Measurements from ENCODE around the gene ZAP70. TPM values are rescaled to one million over a fixed set of nuclear protein-coding genes. Genes with fewer than 3 reads are reported as not detected.

Gene ZAP70
- total and polyA plus RNA-seq, 2 donors (not counting 1 experiment from before 2014, with no cell fraction given), result 3.4 to 20.5 TPM

DNA sequence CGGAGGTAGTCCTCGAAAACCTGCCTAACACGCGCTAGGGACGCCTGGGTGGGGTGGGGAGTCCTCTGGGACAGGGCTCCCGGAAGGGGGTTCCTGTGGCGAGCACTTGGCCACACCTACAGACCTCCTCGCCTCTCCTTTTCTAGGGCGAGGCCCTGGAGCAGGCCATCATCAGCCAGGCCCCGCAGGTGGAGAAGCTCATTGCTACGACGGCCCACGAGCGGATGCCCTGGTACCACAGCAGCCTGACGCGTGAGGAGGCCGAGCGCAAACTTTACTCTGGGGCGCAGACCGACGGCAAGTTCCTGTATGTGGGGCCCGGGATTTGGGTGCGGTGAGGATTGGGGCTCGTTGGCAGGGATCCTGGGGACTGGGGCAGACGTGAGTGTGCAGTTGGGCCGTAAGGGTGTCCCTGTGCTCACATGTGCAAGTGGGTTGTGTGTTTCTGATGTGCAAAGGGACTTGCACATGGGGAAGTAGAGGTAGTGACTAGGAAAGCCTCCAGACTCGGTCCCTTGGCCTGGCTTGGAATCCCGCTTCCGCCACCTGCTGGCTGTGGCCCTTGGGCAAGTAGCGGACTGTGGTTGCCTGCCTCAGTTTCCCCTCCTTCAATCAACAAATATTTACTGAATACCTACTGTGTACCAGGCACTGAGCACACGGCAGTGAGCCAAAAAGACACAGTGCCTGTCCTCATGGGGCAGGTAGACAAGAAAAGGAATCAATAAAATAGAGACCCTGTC lies 11.7 kb downstream of the ZAP70 start:
- no peaks in the 10 kb centered on the region for H3K4me1 ChIP-seq (ENCODE audit: control insufficient read depth in 2 of 2, insufficient read depth in 2 of 2, low read length in 2 of 2)
- ATAC-seq (ENCODE audit: low read depth) (no peak), DNase-seq (no peak)
- no peak overlapping the region for H3K9ac ChIP-seq (ENCODE audit: low read length)
- H3K4me1 Mint-ChIP-seq, result peaks cover 2% of the 10 kb centered on the region
- H3K4me2 ChIP-seq (replicated peaks; ENCODE audit: low read depth, low read length, poor library complexity, severe bottlenecking), result no peak overlapping the region
- no peaks in the 10 kb centered on the region for H3K36me3 ChIP-seq (replicated peaks in 1 of 2; ENCODE audit: control extremely low read depth in 1 of 2, control insufficient read depth in 1 of 2, extremely low read depth in 1 of 2, insufficient read depth in 2 of 2, low read length in 1 of 2)
- ChIA-PET POLR2A (no interaction called here), CTCF (no interaction called here)
- H3K27ac Mint-ChIP-seq, result no peak overlapping the region
- intact Hi-C loops (cut with micrococcal nuclease), result no loop called here
- no peaks in the 10 kb centered on the region for H4K20me1 ChIP-seq (ENCODE audit: control insufficient read depth, insufficient read depth, low read length, poor library complexity, severe bottlenecking)
- H3K4me3 Mint-ChIP-seq, result no peak overlapping the region
- H3K9me3 ChIP-seq (ENCODE audit: control extremely low read depth in 1 of 3, control insufficient read depth in 2 of 3, insufficient read depth in 1 of 3, low read length in 2 of 3), result peaks cover 0 to 9% (median 1%) of the 10 kb centered on the region in 3 donors
- no peak for TF ChIP-seq EZH2 (IDR thresholded peaks at IDR 0.05; ENCODE audit: borderline replicate concordance, insufficient read depth, low read depth, low read length, poor library complexity, severe bottlenecking)
- TF ChIP-seq, protein P1, sequence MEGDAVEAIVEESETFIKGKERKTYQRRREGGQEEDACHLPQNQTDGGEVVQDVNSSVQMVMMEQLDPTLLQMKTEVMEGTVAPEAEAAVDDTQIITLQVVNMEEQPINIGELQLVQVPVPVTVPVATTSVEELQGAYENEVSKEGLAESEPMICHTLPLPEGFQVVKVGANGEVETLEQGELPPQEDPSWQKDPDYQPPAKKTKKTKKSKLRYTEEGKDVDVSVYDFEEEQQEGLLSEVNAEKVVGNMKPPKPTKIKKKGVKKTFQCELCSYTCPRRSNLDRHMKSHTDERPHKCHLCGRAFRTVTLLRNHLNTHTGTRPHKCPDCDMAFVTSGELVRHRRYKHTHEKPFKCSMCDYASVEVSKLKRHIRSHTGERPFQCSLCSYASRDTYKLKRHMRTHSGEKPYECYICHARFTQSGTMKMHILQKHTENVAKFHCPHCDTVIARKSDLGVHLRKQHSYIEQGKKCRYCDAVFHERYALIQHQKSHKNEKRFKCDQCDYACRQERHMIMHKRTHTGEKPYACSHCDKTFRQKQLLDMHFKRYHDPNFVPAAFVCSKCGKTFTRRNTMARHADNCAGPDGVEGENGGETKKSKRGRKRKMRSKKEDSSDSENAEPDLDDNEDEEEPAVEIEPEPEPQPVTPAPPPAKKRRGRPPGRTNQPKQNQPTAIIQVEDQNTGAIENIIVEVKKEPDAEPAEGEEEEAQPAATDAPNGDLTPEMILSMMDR (IDR thresholded peaks at IDR 0.05), result no peak
- H2AFZ ChIP-seq (ENCODE audit: insufficient read depth, low read depth, low read length, poor library complexity, severe bottlenecking), result no peak overlapping the region
- no peaks in the 10 kb centered on the region for H3K27me3 ChIP-seq (replicated peaks in 1 of 4; ENCODE audit: control extremely low read depth in 1 of 4, control insufficient read depth in 3 of 4, insufficient read depth in 4 of 4, low read length in 3 of 4)
- no peaks in the 10 kb centered on the region for H3K27me3 Mint-ChIP-seq
- no peaks in the 10 kb centered on the region for H3K9me3 Mint-ChIP-seq (ENCODE audit: insufficient read depth)
- WGBS (ENCODE audit: insufficient coverage), result 94% methylated on average over 30 of the region's 31 CpGs
- no peak overlapping the region for H3K4me3 ChIP-seq (ENCODE audit: control extremely low read depth in 1 of 5, extremely low read depth in 1 of 5, insufficient read depth in 1 of 5, low read depth in 2 of 5, low read length in 4 of 5)
- no peaks in the 10 kb centered on the region for H3K79me2 ChIP-seq (ENCODE audit: control insufficient read depth, insufficient read depth, low read length)
- no peak overlapping the region for H3K27ac ChIP-seq (ENCODE audit: low read length in 2 of 2)

DNA sequence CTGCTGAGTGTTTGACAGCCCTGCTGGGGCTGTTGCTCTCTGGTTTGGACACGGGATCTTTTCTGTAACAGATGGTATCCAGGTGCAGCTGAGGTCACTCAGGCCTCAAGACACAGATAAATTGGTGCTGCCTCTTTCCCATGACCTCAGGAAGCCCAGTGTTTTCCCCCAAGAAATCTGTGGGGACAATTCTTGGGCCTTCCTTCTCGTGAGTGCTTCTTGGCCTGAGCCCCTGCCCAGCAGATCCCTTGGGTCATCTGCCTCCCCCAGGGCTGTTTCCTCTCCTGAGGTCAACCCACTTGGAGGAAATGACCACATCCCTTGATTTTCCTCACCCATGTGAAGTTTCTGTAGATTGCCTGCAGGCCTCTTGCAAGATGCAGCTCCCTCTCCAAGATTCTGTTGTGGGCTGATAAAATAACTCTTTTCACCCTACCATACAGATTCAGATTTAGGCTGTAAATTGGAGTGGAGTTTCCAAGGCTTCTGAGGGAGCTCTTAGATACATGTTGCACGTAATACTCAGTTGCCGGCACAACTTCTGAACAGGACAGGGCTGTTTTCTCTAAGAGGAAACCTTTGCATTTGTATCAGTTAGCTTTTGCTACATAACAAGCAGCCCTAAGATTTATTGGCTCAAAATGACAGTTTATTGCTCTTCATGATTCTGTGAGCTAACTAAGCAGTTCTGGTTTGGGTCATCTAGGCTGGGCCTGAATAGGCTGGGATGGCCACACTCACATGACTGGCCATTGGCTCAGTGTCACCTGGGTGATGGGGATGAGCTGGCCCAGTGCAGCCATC lies 13.1 kb downstream of the ZAP70 start:
- Histone ChIP-seq H3K36me3 (replicated peaks in 1 of 2; ENCODE audit: control extremely low read depth in 1 of 2, control insufficient read depth in 1 of 2, extremely low read depth in 1 of 2, insufficient read depth in 2 of 2, low read length in 1 of 2) (no peaks in the 10 kb centered on the region), H3K4me1 (ENCODE audit: control insufficient read depth in 2 of 2, insufficient read depth in 2 of 2, low read length in 2 of 2) (no peaks in the 10 kb centered on the region), H3K4me2 (replicated peaks; ENCODE audit: low read depth, low read length, poor library complexity, severe bottlenecking) (no peak overlapping the region), H2AFZ (ENCODE audit: insufficient read depth, low read depth, low read length, poor library complexity, severe bottlenecking) (no peak overlapping the region), H3K27ac (ENCODE audit: low read length in 2 of 2) (no peak overlapping the region), H3K9ac (ENCODE audit: low read length) (no peak overlapping the region), H3K4me3 (ENCODE audit: control extremely low read depth in 1 of 5, extremely low read depth in 1 of 5, insufficient read depth in 1 of 5, low read depth in 2 of 5, low read length in 4 of 5) (no peak overlapping the region), H3K9me3 (ENCODE audit: control extremely low read depth in 1 of 3, control insufficient read depth in 2 of 3, insufficient read depth in 1 of 3, low read length in 2 of 3) (peaks cover 0 to 15% (median 5%) of the 10 kb centered on the region in 3 donors), H4K20me1 (ENCODE audit: control insufficient read depth, insufficient read depth, low read length, poor library complexity, severe bottlenecking) (no peaks in the 10 kb centered on the region), H3K27me3 (replicated peaks in 1 of 4; ENCODE audit: control extremely low read depth in 1 of 4, control insufficient read depth in 3 of 4, insufficient read depth in 4 of 4, low read length in 3 of 4) (no peaks in the 10 kb centered on the region), H3K79me2 (ENCODE audit: control insufficient read depth, insufficient read depth, low read length) (no peaks in the 10 kb centered on the region)
- DNase-seq (no peak), ATAC-seq (ENCODE audit: low read depth) (no peak)
- TF ChIP-seq, protein P1 (IDR thresholded peaks at IDR 0.05), result no peak
- TF ChIP-seq EZH2 (IDR thresholded peaks at IDR 0.05; ENCODE audit: borderline replicate concordance, insufficient read depth, low read depth, low read length, poor library complexity, severe bottlenecking), result no peak
- H3K4me1 Mint-ChIP-seq, result no peaks in the 10 kb centered on the region
- intact Hi-C loops (cut with micrococcal nuclease), result no loop called here
- H3K27me3 Mint-ChIP-seq, result no peaks in the 10 kb centered on the region
- CTCF ChIA-PET, result interaction anchor here (2.1 kb wide), 1 partner anchor 13 kb away, joined by 6 read pairs; no protein-coding TSS in a partner anchor
- no peak overlapping the region for H3K27ac Mint-ChIP-seq
- H3K9me3 Mint-ChIP-seq (ENCODE audit: insufficient read depth), result no peaks in the 10 kb centered on the region
- H3K4me3 Mint-ChIP-seq, result no peak overlapping the region
- 62% methylated on average over 3 of the region's 4 CpGs for WGBS (ENCODE audit: insufficient coverage)
- POLR2A ChIA-PET, result no interaction called here
